AG09309 (cell line): ENCODE data around the gene MAN1A1.
"Not testable (repeated sequence)": the region's sequence is repeated elsewhere in the genome, so short reads cannot be mapped to it uniquely, and the experiment has no call there.

ENCODE experiments used
- DNase-seq: peaks from one replicate; pipeline ENCODE4 v3.0.0-alpha.2; 2010; ENCODE audit warnings: low read depth
- H3K4me3 ChIP-seq: 2 replicates; pipeline ENCODE4 v1.5.1; 2011; ENCODE audit warnings: mild to moderate bottlenecking, low read depth, low read length, moderate library complexity; ENCODE audit not compliant: control insufficient read depth
- CTCF ChIP-seq: IDR thresholded peaks from 2 replicates; pipeline ENCODE4 v1.5.1; 2011; ENCODE audit warnings: mild to moderate bottlenecking, low read depth, low read length, inconsistent platforms; ENCODE audit not compliant: insufficient read depth, control insufficient read depth; ENCODE audit errors: missing control alignments

The MAN1A1 gene

GRCh38 chr6:119349361-119350201, at the start of gene MAN1A1:
Gene MAN1A1, minus strand, starts transcription at chr6:119349761. Its CDS starts 696 bp downstream, at chr6:119349065.
- H3K4me3 ChIP-seq: peak within 1 kb of the TSS; percentile 88
- DNase-seq: peak; percentile 7
- TF ChIP-seq CTCF: no peak

GRCh38 chr6:119395192-119395591, 45.6 kb upstream of the MAN1A1 start:
- TF ChIP-seq CTCF: no peak
- DNase-seq: no peak
- H3K4me3 ChIP-seq: no peak overlapping the region

GRCh38 chr6:119390247-119390793, 40.8 kb upstream of the MAN1A1 start:
- no peak for DNase-seq

GRCh38 chr6:119385994-119386393, 36.4 kb upstream of the MAN1A1 start:
- no peak for DNase-seq
- no peak overlapping the region for H3K4me3 ChIP-seq
- no peak for TF ChIP-seq CTCF

More at GRCh38 chr6:119390247-119390793, 40.8 kb upstream of the MAN1A1 start:
- no peak overlapping the region for H3K4me3 ChIP-seq
- TF ChIP-seq CTCF: no peak

GRCh38 chr6:119384444-119384843, 34.9 kb upstream of the MAN1A1 start:
- no peak for DNase-seq
- H3K4me3 ChIP-seq: no peak overlapping the region
- no peak for TF ChIP-seq CTCF

- no peak for DNase-seq
Observed at GRCh38 chr6:119379809-119380208, 30.2 kb upstream of the MAN1A1 start.

GRCh38 chr6:119377043-119377442, 27.5 kb upstream of the MAN1A1 start:
- H3K4me3 ChIP-seq, DNase-seq: not testable (repeated sequence)

More at GRCh38 chr6:119379809-119380208, 30.2 kb upstream of the MAN1A1 start:
- no peak for TF ChIP-seq CTCF
- no peak overlapping the region for H3K4me3 ChIP-seq
